HL-60 (cell line): ENCODE data around the gene XRN2.

Experiments
- POLR2AphosphoS5 ChIP-seq: IDR thresholded peaks from 2 replicates; pipeline ENCODE4 v1.6.1; 2012; ENCODE audit warnings: low read depth
- SPI1 ChIP-seq: IDR thresholded peaks from 2 replicates; pipeline ENCODE4 v1.6.1; 2012; ENCODE audit warnings: low read depth, mild to moderate bottlenecking, borderline replicate concordance
- TF ChIP-seq, protein P1 (sequence below): IDR thresholded peaks from one replicate; pipeline ENCODE4 v1.5.1; 2011; ENCODE audit warnings: low read length, control low read depth, inconsistent platforms; ENCODE audit not compliant: insufficient read depth
- TF ChIP-seq, protein P2 (sequence below): IDR thresholded peaks from 2 replicates; pipeline ENCODE4 v1.6.1; 2012; ENCODE audit warnings: low read depth; ENCODE audit not compliant: insufficient replicate concordance

DNA sequence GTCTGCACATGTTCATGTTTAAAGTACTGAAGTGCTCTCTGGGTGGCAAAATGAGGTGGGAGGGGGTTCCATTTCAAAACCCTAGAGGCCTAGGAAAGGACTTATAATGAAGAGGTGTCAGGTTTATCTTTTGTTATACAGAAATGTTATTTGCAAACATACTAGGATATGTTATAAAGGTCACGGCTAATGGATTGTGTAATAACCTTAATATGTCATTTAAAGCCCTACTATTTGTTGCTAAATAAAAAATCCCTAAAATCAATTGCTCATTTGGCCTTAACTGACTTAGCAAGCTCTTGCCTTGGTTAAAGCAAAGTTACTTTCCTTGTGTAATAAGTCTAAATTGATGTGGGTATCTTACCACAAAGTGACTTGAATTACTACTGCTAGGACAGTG lies 85.4 kb downstream of the XRN2 start:
- TF ChIP-seq, protein P1, sequence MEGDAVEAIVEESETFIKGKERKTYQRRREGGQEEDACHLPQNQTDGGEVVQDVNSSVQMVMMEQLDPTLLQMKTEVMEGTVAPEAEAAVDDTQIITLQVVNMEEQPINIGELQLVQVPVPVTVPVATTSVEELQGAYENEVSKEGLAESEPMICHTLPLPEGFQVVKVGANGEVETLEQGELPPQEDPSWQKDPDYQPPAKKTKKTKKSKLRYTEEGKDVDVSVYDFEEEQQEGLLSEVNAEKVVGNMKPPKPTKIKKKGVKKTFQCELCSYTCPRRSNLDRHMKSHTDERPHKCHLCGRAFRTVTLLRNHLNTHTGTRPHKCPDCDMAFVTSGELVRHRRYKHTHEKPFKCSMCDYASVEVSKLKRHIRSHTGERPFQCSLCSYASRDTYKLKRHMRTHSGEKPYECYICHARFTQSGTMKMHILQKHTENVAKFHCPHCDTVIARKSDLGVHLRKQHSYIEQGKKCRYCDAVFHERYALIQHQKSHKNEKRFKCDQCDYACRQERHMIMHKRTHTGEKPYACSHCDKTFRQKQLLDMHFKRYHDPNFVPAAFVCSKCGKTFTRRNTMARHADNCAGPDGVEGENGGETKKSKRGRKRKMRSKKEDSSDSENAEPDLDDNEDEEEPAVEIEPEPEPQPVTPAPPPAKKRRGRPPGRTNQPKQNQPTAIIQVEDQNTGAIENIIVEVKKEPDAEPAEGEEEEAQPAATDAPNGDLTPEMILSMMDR = no peak
- TF ChIP-seq POLR2AphosphoS5 = no peak
- TF ChIP-seq, protein P2, sequence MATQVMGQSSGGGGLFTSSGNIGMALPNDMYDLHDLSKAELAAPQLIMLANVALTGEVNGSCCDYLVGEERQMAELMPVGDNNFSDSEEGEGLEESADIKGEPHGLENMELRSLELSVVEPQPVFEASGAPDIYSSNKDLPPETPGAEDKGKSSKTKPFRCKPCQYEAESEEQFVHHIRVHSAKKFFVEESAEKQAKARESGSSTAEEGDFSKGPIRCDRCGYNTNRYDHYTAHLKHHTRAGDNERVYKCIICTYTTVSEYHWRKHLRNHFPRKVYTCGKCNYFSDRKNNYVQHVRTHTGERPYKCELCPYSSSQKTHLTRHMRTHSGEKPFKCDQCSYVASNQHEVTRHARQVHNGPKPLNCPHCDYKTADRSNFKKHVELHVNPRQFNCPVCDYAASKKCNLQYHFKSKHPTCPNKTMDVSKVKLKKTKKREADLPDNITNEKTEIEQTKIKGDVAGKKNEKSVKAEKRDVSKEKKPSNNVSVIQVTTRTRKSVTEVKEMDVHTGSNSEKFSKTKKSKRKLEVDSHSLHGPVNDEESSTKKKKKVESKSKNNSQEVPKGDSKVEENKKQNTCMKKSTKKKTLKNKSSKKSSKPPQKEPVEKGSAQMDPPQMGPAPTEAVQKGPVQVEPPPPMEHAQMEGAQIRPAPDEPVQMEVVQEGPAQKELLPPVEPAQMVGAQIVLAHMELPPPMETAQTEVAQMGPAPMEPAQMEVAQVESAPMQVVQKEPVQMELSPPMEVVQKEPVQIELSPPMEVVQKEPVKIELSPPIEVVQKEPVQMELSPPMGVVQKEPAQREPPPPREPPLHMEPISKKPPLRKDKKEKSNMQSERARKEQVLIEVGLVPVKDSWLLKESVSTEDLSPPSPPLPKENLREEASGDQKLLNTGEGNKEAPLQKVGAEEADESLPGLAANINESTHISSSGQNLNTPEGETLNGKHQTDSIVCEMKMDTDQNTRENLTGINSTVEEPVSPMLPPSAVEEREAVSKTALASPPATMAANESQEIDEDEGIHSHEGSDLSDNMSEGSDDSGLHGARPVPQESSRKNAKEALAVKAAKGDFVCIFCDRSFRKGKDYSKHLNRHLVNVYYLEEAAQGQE = no peak
- no peak for TF ChIP-seq SPI1
